Neural cell (in vitro differentiated cells): ENCODE results near the gene ENGASE. TPM values are rescaled to one million over a fixed set of nuclear protein-coding genes. Genes with fewer than 3 reads are reported as not detected.

Experiments used
- H2AFZ ChIP-seq: fragments of 200-600, 300-800 bp; sonication (generic), shearing (Covaris generic); 2 replicates; pipeline ENCODE4 v1.6.0; 2014; ENCODE audit warnings: low read depth, mild to moderate bottlenecking, antibody characterized with exemption, low read length, moderate library complexity
- H3F3A ChIP-seq: fragments of 200-600 bp; shearing (Covaris generic); 2 replicates; pipeline ENCODE4 v1.6.1; 2016; ENCODE audit warnings: mild to moderate bottlenecking, moderate library complexity, mixed read lengths, antibody characterized with exemption, low read length; ENCODE audit not compliant: insufficient read depth, poor library complexity, severe bottlenecking
- H3K27ac ChIP-seq: fragments of 200-600, 300-800 bp; sonication (generic), shearing (Covaris generic); 2 replicates; pipeline ENCODE4 v1.5.1; 2014; ENCODE audit warnings: mild to moderate bottlenecking, low read length, moderate library complexity
- H3K27me3 ChIP-seq: fragments of 300-800, 200-600 bp; sonication (generic), shearing (Covaris generic); 2 replicates; pipeline ENCODE4 v1.6.0; 2014; ENCODE audit warnings: mild to moderate bottlenecking, low read depth, low read length, moderate library complexity; ENCODE audit not compliant: insufficient read depth
- H3K36me3 ChIP-seq: fragments of 300-800, 200-600 bp; sonication (generic), shearing (Covaris generic); 2 replicates; pipeline ENCODE4 v1.5.1; 2014; ENCODE audit warnings: mild to moderate bottlenecking, antibody characterized with exemption, low read length, moderate library complexity; ENCODE audit not compliant: insufficient read depth
- H3K4me2 ChIP-seq: fragments of 300-800, 200-600 bp; sonication (generic), shearing (Covaris generic); 2 replicates; pipeline ENCODE4 v1.6.0; 2014; ENCODE audit warnings: mild to moderate bottlenecking, low read length
- H3K4me3 ChIP-seq: fragments of 300-800, 200-600 bp; sonication (generic), shearing (Covaris generic); 2 replicates; pipeline ENCODE4 v1.5.1; 2014; ENCODE audit warnings: mild to moderate bottlenecking, low read length, moderate library complexity
- H3K79me2 ChIP-seq: fragments of 200-600 bp; shearing (Covaris generic); replicated peaks from 2 replicates; pipeline ENCODE4 v1.6.0; 2014; ENCODE audit warnings: mild to moderate bottlenecking, low read length, moderate library complexity; ENCODE audit not compliant: insufficient read depth
- H3K9ac ChIP-seq: fragments of 300-800, 200-600 bp; sonication (generic), shearing (Covaris generic); 2 replicates; pipeline ENCODE4 v1.6.1; 2016; ENCODE audit warnings: mild to moderate bottlenecking, low read length, mixed read lengths
- H3K9me2 ChIP-seq: fragments of 200-600 bp; shearing (Covaris generic); 2 replicates; pipeline ENCODE4 v1.6.1; 2016; ENCODE audit warnings: mild to moderate bottlenecking, low read length, mixed read lengths; ENCODE audit not compliant: insufficient read depth
- H3K9me3 ChIP-seq: fragments of 200-600, 300-800 bp; sonication (generic), shearing (Covaris generic); 2 replicates; pipeline ENCODE4 v1.6.1; 2016; ENCODE audit warnings: mild to moderate bottlenecking, mixed run types, low read length, moderate library complexity, mixed read lengths
- H4K20me1 ChIP-seq: fragments of 200-600 bp; shearing (Covaris generic); 2 replicates; pipeline ENCODE4 v1.6.1; 2016; ENCODE audit warnings: mild to moderate bottlenecking, mixed run types; ENCODE audit not compliant: insufficient read depth
- CTCF ChIP-seq: fragments of 450-650 bp; IDR thresholded peaks from 2 replicates; pipeline ENCODE4 v1.5.1; 2014; ENCODE audit warnings: antibody characterized with exemption, mild to moderate bottlenecking, moderate library complexity; ENCODE audit not compliant: poor library complexity, severe bottlenecking
- EP300 ChIP-seq: fragments of 450-650 bp; conservative IDR thresholded peaks from 2 replicates; pipeline ENCODE4 v1.6.1; 2014; ENCODE audit warnings: antibody characterized with exemption, mild to moderate bottlenecking, moderate library complexity; ENCODE audit not compliant: poor library complexity, severe bottlenecking
- EZH2 ChIP-seq: fragments of 200-600, 300-800 bp; shearing (Covaris generic), sonication (generic); IDR thresholded peaks from 2 replicates; pipeline ENCODE4 v1.6.1; 2014; ENCODE audit warnings: antibody characterized with exemption, low read length, borderline replicate concordance, mild to moderate bottlenecking; ENCODE audit not compliant: insufficient read depth, poor library complexity, severe bottlenecking
- MXI1 ChIP-seq: fragments of 450-650 bp; conservative IDR thresholded peaks from 2 replicates; pipeline ENCODE4 v1.6.1; 2014; ENCODE audit warnings: antibody characterized with exemption, mild to moderate bottlenecking; ENCODE audit not compliant: poor library complexity, severe bottlenecking
- POLR2AphosphoS5 ChIP-seq: IDR thresholded peaks from 2 replicates; pipeline ENCODE4 v1.6.1; 2012
- RAD21 ChIP-seq: fragments of 450-650 bp; conservative IDR thresholded peaks from 2 replicates; pipeline ENCODE4 v1.6.1; 2014; ENCODE audit warnings: antibody characterized with exemption, mild to moderate bottlenecking, moderate library complexity
- REST ChIP-seq: IDR thresholded peaks from 2 replicates; pipeline ENCODE4 v1.6.1; 2012; ENCODE audit warnings: borderline replicate concordance
- SMC3 ChIP-seq: fragments of 450-650 bp; conservative IDR thresholded peaks from 2 replicates; pipeline ENCODE4 v1.6.1; 2014; ENCODE audit warnings: antibody characterized with exemption, mild to moderate bottlenecking, moderate library complexity; ENCODE audit not compliant: poor library complexity
- TAF1 ChIP-seq: IDR thresholded peaks from 2 replicates; pipeline ENCODE4 v1.6.1; 2012; ENCODE audit warnings: low read depth
- polyA plus RNA-seq: library from polyadenylated mRNA; depleted of rRNA; stranded (reverse); fragments of >200 nt; gene quantifications from 2 replicates; pipeline ENCODE4 v1.2.3, GENCODE V29; 2014

The ENGASE gene
- polyA plus RNA-seq, 1 donor from 2014 or later, result 13.0 TPM

GRCh38 chr17:79120259-79120658 is 45.6 kb downstream of the ENGASE start:
- no peaks in the 10 kb centered on the region for H3K27me3 ChIP-seq
- H3F3A ChIP-seq, result no peaks in the 10 kb centered on the region
- H4K20me1 ChIP-seq, result no peaks in the 10 kb centered on the region
- H3K4me3 ChIP-seq, result no peak overlapping the region
- H3K9ac ChIP-seq, result no peak overlapping the region
- no peaks in the 10 kb centered on the region for H3K9me3 ChIP-seq
- H3K9me2 ChIP-seq, result no peaks in the 10 kb centered on the region
- H3K4me2 ChIP-seq, result no peak overlapping the region
- H3K27ac ChIP-seq, result no peak overlapping the region
- H2AFZ ChIP-seq, result no peak overlapping the region
- no peaks in the 10 kb centered on the region for H3K79me2 ChIP-seq
- no peak for TF ChIP-seq EP300
- no peak for TF ChIP-seq MXI1
- no peak for TF ChIP-seq RAD21
- TF ChIP-seq EZH2, result no peak
- TF ChIP-seq SMC3, result no peak
- no peak for TF ChIP-seq POLR2AphosphoS5
- no peak for TF ChIP-seq TAF1
- H3K36me3 ChIP-seq, result no peaks in the 10 kb centered on the region

- Histone ChIP-seq H3K4me2 (no peak overlapping the region), H2AFZ (no peak overlapping the region), H4K20me1 (no peaks in the 10 kb centered on the region), H3K9me3 (no peaks in the 10 kb centered on the region), H3K27me3 (no peaks in the 10 kb centered on the region), H3K36me3 (no peaks in the 10 kb centered on the region), H3F3A (no peaks in the 10 kb centered on the region), H3K9me2 (no peaks in the 10 kb centered on the region), H3K4me3 (no peak overlapping the region), H3K79me2 (no peaks in the 10 kb centered on the region), H3K27ac (no peak overlapping the region), H3K9ac (no peak overlapping the region)
- TF ChIP-seq EZH2 (no peak), SMC3 (no peak), REST (no peak), CTCF (no peak), EP300 (no peak), POLR2AphosphoS5 (no peak)
Measured at GRCh38 chr17:79123988-79124387, 49.4 kb downstream of the ENGASE start.
